ENCODE results near the gene DLG2. TPM values are rescaled to one million over a fixed set of nuclear protein-coding genes. Genes with fewer than 3 reads are reported as not detected.

Gene DLG2
- total and polyA plus RNA-seq, 2 donors (not counting 3 experiments of a cell fraction or from before 2014, with no cell fraction given) = 0.15 to 1.1 TPM

- H3K27me3 ChIP-seq (ENCODE audit: control insufficient read depth in 2 of 2, insufficient read depth in 2 of 2, low read length in 2 of 2) = peaks cover 5 to 9% of the 10 kb centered on the region in 2 experiments
- TF ChIP-seq GATA2 (IDR thresholded peaks at IDR 0.05; ENCODE audit: insufficient read depth, insufficient read length, low read depth, low read length) (no peak), MAX (IDR thresholded peaks at IDR 0.05; ENCODE audit: insufficient read depth, insufficient read length) (no peak), POLR2AphosphoS5 (IDR thresholded peaks at IDR 0.05; ENCODE audit: insufficient read depth, low read depth, low read length) (no peak), FOS (IDR thresholded peaks at IDR 0.05; ENCODE audit: borderline replicate concordance, insufficient read depth, low read length) (no peak)
- ChIA-PET CTCF (no interaction called here), POLR2A (no interaction called here)
- dilution Hi-C loops (cut with MboI; ENCODE audit: extremely low pct_ligation_motif_present, low sequenced_read_pairs) = no loop called here
- no peak overlapping the region for H3K4me3 ChIP-seq (replicated peaks in 1 of 3; ENCODE audit: insufficient read depth in 1 of 3, low read depth in 1 of 3, low read length in 3 of 3)
- H4K20me1 ChIP-seq (replicated peaks; ENCODE audit: control insufficient read depth, extremely low read depth, insufficient read depth, low read length) = no peaks in the 10 kb centered on the region
- no peak overlapping the region for H3K9ac ChIP-seq (replicated peaks; ENCODE audit: extremely low read depth, insufficient read depth, low read length)
- H3K9me1 ChIP-seq (replicated peaks; ENCODE audit: control insufficient read depth, extremely low read depth, insufficient read depth, low read length) = no peaks in the 10 kb centered on the region
- BruUV-seq (replicated peaks) = no TSS peak
- H3K9me3 ChIP-seq (replicated peaks; ENCODE audit: control insufficient read depth, insufficient read depth, low read length) = no peaks in the 10 kb centered on the region
- intact Hi-C loops (cut with micrococcal nuclease) = no loop called here
- H3K36me3 ChIP-seq (ENCODE audit: control insufficient read depth in 2 of 2, extremely low read depth in 1 of 2, insufficient read depth in 2 of 2, low read length in 2 of 2) = no peaks in the 10 kb centered on the region
- FAIRE-seq (no peak), DNase-seq (ENCODE audit: low read depth, low spot score) (no peak)
- no peak overlapping the region for H2AFZ ChIP-seq (ENCODE audit: low read depth, low read length)
- H3K4me1 ChIP-seq (ENCODE audit: control insufficient read depth, extremely low read depth, insufficient read depth, low read length) = no peaks in the 10 kb centered on the region
- H3K79me2 ChIP-seq (ENCODE audit: control insufficient read depth, insufficient read depth, low read length) = no peaks in the 10 kb centered on the region
- H3K4me2 ChIP-seq (ENCODE audit: insufficient read depth, low read length) = no peak overlapping the region
- no peak overlapping the region for H3K27ac ChIP-seq (ENCODE audit: insufficient read depth, low read depth, low read length)
Measured at GRCh38 chr11:83813296-83813695, 1813.8 kb downstream of the DLG2 start.

- DNase-seq (ENCODE audit: low read depth, low spot score) = no peak
- FAIRE-seq = no peak
- H3K9ac ChIP-seq (replicated peaks; ENCODE audit: extremely low read depth, insufficient read depth, low read length) = no peak overlapping the region
- ChIA-PET CTCF (interaction anchor here (2.2 kb wide), 1 partner anchor 10 kb away, joined by 8 read pairs; no protein-coding TSS in a partner anchor), POLR2A (no interaction called here)
- dilution Hi-C loops (cut with MboI; ENCODE audit: extremely low pct_ligation_motif_present, low sequenced_read_pairs) (no loop called here), intact Hi-C loops (cut with micrococcal nuclease) (no loop called here)
- H4K20me1 ChIP-seq (replicated peaks; ENCODE audit: control insufficient read depth, extremely low read depth, insufficient read depth, low read length) = no peaks in the 10 kb centered on the region
- no peaks in the 10 kb centered on the region for H3K9me3 ChIP-seq (replicated peaks; ENCODE audit: control insufficient read depth, insufficient read depth, low read length)
- no peak overlapping the region for H3K4me3 ChIP-seq (replicated peaks in 1 of 3; ENCODE audit: insufficient read depth in 1 of 3, low read depth in 1 of 3, low read length in 3 of 3)
- no peaks in the 10 kb centered on the region for H3K79me2 ChIP-seq (ENCODE audit: control insufficient read depth, insufficient read depth, low read length)
- peaks cover 5 to 9% of the 10 kb centered on the region in 2 experiments for H3K27me3 ChIP-seq (ENCODE audit: control insufficient read depth in 2 of 2, insufficient read depth in 2 of 2, low read length in 2 of 2)
- H2AFZ ChIP-seq (ENCODE audit: low read depth, low read length) = no peak overlapping the region
- H3K27ac ChIP-seq (ENCODE audit: insufficient read depth, low read depth, low read length) = no peak overlapping the region
- no peak overlapping the region for H3K4me2 ChIP-seq (ENCODE audit: insufficient read depth, low read length)
- H3K4me1 ChIP-seq (ENCODE audit: control insufficient read depth, extremely low read depth, insufficient read depth, low read length) = no peaks in the 10 kb centered on the region
- H3K36me3 ChIP-seq (ENCODE audit: control insufficient read depth in 2 of 2, extremely low read depth in 1 of 2, insufficient read depth in 2 of 2, low read length in 2 of 2) = no peaks in the 10 kb centered on the region
- TF ChIP-seq POLR2AphosphoS5 (IDR thresholded peaks at IDR 0.05; ENCODE audit: insufficient read depth, low read depth, low read length) (no peak), JUN (IDR thresholded peaks at IDR 0.05; ENCODE audit: borderline replicate concordance, insufficient read depth, insufficient read length, low read depth) (no peak), MAX (IDR thresholded peaks at IDR 0.05; ENCODE audit: insufficient read depth, insufficient read length) (no peak), POLR2A (IDR thresholded peaks at IDR 0.05; ENCODE audit: low read depth, low read length) (no peak), CTCF (IDR thresholded peaks at IDR 0.05; ENCODE audit: extremely low read depth in 1 of 2, insufficient read depth in 1 of 2, low read depth in 1 of 2, low read length in 2 of 2) (no peak), GATA2 (IDR thresholded peaks at IDR 0.05; ENCODE audit: insufficient read depth, insufficient read length, low read depth, low read length) (no peak), MYC (IDR thresholded peaks at IDR 0.05; ENCODE audit: low read depth, low read length) (no peak), EZH2 (IDR thresholded peaks at IDR 0.05; ENCODE audit: borderline replicate concordance, low read depth, low read length, severe bottlenecking) (no peak), FOS (IDR thresholded peaks at IDR 0.05; ENCODE audit: borderline replicate concordance, insufficient read depth, low read length) (no peak)
- no peaks in the 10 kb centered on the region for H3K9me1 ChIP-seq (replicated peaks; ENCODE audit: control insufficient read depth, extremely low read depth, insufficient read depth, low read length)
- no TSS peak for BruUV-seq (replicated peaks)
Measured at GRCh38 chr11:83809274-83809673, 1817.9 kb downstream of the DLG2 start.
